Effector memory CD8-positive, alpha-beta T cell (primary cell): ENCODE measurements around the gene ZDHHC24.

Experiments
- ATAC-seq: fragments of 150-1000 bp; cut with Tn5 transposase; replicated peaks from 2 replicates; pipeline ENCODE4 v1.10.0; 2021; ENCODE audit warnings: mild to moderate bottlenecking, moderate library complexity
- DNase-seq, 3 experiments: peaks; one replicate each; pipeline ENCODE4 v3.0.0; 2021
- H3K27ac Mint-ChIP-seq, 2 donors: one replicate each; pipeline ENCODE4 v1.8.0; 2022; ENCODE audit warnings: mild to moderate bottlenecking in 2 of 2, mixed read lengths in 2 of 2, moderate library complexity in 2 of 2
- H3K27me3 Mint-ChIP-seq, 2 donors: one replicate each; pipeline ENCODE4 v1.8.0; 2022; ENCODE audit warnings: mixed read lengths in 2 of 2
- H3K36me3 Mint-ChIP-seq: one replicate; pipeline ENCODE4 v1.8.0; 2022; ENCODE audit warnings: mild to moderate bottlenecking, moderate library complexity, mixed read lengths; ENCODE audit not compliant: insufficient read depth
- H3K4me1 Mint-ChIP-seq, 2 donors: one replicate each; pipeline ENCODE4 v1.8.0; 2022; ENCODE audit warnings: low read depth in 2 of 2, mixed read lengths in 2 of 2
- H3K4me3 Mint-ChIP-seq, 2 donors: one replicate each; pipeline ENCODE4 v1.8.0; 2022; ENCODE audit warnings: mild to moderate bottlenecking in 2 of 2, mixed read lengths in 2 of 2, moderate library complexity in 2 of 2
- H3K9me3 Mint-ChIP-seq, 2 donors: one replicate each; pipeline ENCODE4 v1.8.0; 2022; ENCODE audit warnings: mixed read lengths in 2 of 2

Gene ZDHHC24

DNA sequence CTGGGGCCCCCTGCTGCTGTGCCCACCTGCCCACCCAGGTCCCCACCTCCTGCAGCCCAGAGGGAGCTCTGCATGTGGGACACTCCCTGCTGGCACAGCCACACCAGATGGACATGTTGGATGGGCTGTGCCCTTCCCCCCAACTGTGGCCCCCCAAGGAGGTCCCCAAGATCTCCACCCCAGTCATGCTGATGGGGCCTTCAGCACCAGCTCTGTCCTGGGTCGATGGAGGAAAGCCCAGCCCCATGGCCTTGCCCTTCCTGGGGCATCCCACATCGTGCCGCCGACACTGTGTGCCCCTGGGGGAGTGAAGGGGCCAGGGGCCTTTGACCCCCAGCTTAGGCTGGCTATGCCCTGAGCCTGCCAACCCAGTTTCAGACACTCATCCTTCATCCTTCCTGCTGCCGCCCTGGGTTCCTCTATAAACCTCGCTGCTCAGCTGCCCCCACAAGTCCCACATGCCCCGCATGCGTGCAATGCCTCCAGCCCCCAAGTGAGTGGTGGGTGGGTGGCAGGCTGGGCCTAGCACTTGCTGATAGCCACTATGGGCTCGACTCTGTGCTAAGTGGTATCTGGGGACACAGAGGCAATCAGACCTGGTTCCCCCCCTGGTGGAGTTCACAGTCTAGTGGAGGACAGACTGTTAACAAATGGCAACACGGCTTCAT, 69.5 kb downstream of the ZDHHC24 start:
- DNase-seq (no peak), ATAC-seq (no peak)
- Mint-ChIP-seq H3K4me1 (peaks cover 25 to 29% of the 10 kb centered on the region in 2 donors), H3K36me3 (peaks cover 9% of the 10 kb centered on the region), H3K27ac (no peak overlapping the region), H3K27me3 (no peaks in the 10 kb centered on the region), H3K4me3 (no peak overlapping the region), H3K9me3 (no peaks in the 10 kb centered on the region)

DNA sequence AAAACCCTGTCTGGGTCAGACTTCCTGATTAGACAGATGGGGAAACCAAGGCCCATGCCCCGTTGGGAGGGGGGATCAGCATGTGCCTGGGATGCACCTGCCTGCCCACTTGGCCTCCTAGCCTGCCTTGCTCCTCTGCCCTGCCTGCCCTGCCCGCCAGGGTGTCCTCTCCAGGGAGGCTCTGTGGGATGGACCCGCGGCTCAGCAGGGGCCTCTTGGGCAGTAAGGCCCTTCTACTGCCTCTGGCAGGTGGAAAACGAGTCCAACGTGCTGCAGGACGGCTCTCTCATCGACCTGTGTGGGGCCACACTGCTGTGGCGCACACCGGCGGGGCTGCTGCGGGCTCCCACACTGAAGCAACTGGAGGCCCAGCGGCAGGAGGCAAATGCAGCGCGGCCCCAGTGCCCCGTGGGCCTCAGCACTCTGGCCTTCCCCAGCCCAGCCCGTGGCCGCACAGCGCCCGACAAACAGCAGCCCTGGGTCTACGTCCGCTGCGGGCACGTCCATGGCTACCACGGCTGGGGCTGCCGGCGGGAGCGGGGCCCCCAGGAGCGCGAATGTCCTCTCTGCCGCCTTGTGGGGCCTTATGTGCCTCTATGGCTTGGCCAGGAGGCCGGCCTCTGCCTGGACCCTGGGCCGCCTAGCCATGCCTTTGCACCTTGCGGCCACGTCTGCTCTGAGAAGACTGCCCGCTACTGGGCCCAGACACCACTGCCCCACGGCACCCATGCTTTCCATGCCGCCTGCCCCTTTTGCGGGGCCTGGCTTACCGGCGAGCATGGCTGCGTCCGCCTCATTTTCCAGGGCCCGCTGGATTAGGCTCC, 70.3 kb downstream of the ZDHHC24 start:
- Mint-ChIP-seq H3K27ac (no peak overlapping the region), H3K4me1 (peaks cover 21 to 25% of the 10 kb centered on the region in 2 donors), H3K27me3 (no peaks in the 10 kb centered on the region), H3K4me3 (no peak overlapping the region), H3K9me3 (no peaks in the 10 kb centered on the region), H3K36me3 (peaks cover 9% of the 10 kb centered on the region)
- DNase-seq (no peak), ATAC-seq (no peak)

DNA sequence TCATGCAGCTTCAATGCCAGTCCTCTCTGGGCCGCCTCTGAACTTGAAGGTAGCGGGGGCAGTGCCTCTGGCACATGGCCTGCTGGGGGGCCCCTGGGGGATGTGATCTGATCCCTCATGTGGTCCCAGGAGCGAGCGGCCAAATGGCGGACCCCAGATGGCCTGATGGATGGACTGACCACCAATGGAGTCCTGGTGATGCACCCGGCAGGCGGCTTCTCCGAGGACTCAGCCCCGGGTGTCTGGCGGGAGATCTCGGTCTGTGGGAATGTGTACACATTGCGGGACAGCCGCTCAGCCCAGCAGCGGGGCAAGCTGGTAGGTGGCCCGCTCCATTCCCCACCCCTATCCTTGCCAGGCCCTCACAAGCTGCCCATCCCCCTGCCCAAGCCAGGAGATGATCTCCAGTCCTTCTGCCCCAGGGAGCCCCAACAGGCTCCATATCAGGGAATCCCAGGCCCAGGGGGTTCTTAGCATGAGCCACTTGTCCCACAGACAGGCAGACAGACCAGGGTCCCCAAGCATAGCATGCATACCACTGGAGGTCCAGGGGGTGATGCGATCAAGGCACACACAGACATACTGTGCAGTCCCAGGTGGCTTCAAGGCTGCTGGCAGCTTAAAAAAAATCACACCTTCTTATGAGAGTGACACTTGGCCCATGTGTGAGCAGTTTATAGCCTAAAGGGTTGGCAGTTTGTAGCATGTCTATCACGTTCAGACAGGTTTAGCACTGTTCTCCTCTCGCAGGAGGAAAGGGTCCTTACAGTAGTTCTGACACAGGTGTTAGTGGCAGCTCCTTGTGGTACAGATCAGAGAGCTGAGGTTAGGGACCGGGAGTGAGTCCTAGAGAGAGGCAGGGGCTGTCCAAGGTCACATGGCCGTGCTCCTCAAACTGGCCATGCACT, 72.0 kb downstream of the ZDHHC24 start:
- Mint-ChIP-seq H3K27ac (no peak overlapping the region), H3K4me3 (no peak overlapping the region), H3K4me1 (peaks cover 9 to 14% of the 10 kb centered on the region in 2 donors), H3K9me3 (no peaks in the 10 kb centered on the region), H3K27me3 (no peaks in the 10 kb centered on the region), H3K36me3 (peaks cover 4% of the 10 kb centered on the region)
- no peak for DNase-seq
- ATAC-seq: no peak

DNA sequence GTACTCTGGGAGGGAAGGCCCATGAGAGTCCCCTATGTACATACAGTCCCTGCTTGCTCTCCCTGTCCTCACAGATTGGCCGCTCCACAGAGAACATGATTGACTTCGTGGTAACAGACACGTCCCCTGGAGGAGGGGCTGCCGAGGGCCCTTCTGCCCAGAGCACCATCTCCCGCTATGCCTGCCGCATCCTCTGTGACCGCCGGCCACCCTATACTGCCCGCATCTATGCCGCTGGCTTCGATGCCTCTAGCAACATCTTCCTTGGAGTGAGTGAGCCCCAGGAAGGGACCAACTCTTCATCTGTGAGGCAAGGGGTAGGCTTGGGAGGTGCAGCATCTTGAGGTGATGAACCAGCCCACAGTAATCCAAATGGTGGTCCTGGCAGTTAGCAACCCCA, 72.7 kb downstream of the ZDHHC24 start:
- DNase-seq: no peak
- H3K27me3 Mint-ChIP-seq: no peaks in the 10 kb centered on the region
- H3K9me3 Mint-ChIP-seq: no peaks in the 10 kb centered on the region
- no peak overlapping the region for H3K27ac Mint-ChIP-seq
- no peak for ATAC-seq
- H3K36me3 Mint-ChIP-seq: peaks cover 4% of the 10 kb centered on the region
- H3K4me1 Mint-ChIP-seq: peaks cover 4 to 11% of the 10 kb centered on the region in 2 donors
- no peak overlapping the region for H3K4me3 Mint-ChIP-seq

DNA sequence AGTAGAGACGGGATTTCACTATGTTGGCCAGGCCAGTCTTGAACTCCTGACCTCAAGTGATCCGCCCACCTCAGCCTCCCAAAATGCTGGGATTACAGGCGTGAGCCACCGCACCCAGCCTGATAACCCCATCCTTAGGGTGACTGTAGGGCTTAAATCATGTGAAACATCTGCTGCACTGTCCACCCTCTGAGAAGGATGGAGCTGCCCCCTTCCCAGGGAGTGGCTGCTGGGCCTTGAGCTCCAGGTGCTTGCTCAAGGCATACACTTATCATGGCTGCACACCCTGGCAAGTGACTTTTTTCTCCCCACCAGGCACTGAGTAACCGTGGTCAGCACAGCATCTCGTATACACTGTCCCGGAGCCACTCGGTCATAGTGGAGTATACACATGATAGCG, 73.8 kb downstream of the ZDHHC24 start:
- Mint-ChIP-seq H3K4me1 (peaks cover 4 to 11% of the 10 kb centered on the region in 2 donors), H3K36me3 (no peaks in the 10 kb centered on the region), H3K4me3 (no peak overlapping the region), H3K27ac (no peak overlapping the region), H3K27me3 (no peaks in the 10 kb centered on the region), H3K9me3 (no peaks in the 10 kb centered on the region)
- ATAC-seq (no peak), DNase-seq (no peak)

DNA sequence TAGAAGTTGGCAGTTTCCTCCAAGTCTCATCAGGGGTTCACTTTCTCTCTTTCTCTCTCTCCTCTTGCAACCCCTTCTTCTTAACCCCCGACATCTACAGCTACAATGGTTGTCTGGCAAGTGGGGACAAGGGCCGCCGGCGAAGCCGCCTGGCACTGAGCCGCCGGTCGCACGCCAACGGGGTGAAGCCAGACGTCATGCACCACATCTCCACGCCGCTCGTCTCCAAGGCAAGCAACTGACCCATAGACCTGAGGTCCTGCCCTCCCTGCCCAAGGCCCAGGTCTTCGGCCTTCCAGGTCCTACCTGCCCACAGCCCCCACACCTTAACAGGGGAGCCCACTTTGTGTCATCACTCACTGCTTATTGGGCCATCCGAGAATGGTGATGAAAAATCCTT, 74.7 kb downstream of the ZDHHC24 start:
- Mint-ChIP-seq H3K27me3 (no peaks in the 10 kb centered on the region), H3K9me3 (no peaks in the 10 kb centered on the region), H3K4me3 (no peak overlapping the region), H3K27ac (no peak overlapping the region), H3K36me3 (no peaks in the 10 kb centered on the region), H3K4me1 (peaks cover 4 to 11% of the 10 kb centered on the region in 2 donors)
- ATAC-seq (no peak), DNase-seq (no peak)
